NCI-H1694 treated with DMSO at 0.1 percent for 48 hours (cell line): Measurements from ENCODE around the gene CYP20A1.
"Not testable (repeated sequence)": the region's sequence is repeated elsewhere in the genome, so short reads cannot be mapped to it uniquely, and the experiment has no call there.

Experiments
- DNase-seq: peaks from one replicate; lab custom pipeline; 2025; lab: John Stamatoyannopoulos, UW

Gene CYP20A1

GRCh38 chr2:203280428-203281064, 41.7 kb downstream of the CYP20A1 start:
- no peak for DNase-seq

- no peak for DNase-seq
Measured at GRCh38 chr2:203282101-203282500, 43.3 kb downstream of the CYP20A1 start.

GRCh38 chr2:203286532-203286931, 47.7 kb downstream of the CYP20A1 start:
- no peak for DNase-seq

GRCh38 chr2:203301667-203302066, 62.8 kb downstream of the CYP20A1 start:
- DNase-seq: no peak

GRCh38 chr2:203302586-203302985, 63.8 kb downstream of the CYP20A1 start:
- not testable (repeated sequence) for DNase-seq

- DNase-seq: no peak
Measured at GRCh38 chr2:203310688-203311436, 72.0 kb downstream of the CYP20A1 start.

- DNase-seq: no peak
Measured at GRCh38 chr2:203326356-203326755, 87.5 kb downstream of the CYP20A1 start.

- peak; percentile 47 for DNase-seq
Measured at GRCh38 chr2:203327582-203327900, 88.7 kb downstream of the CYP20A1 start.

GRCh38 chr2:203327901-203328759, 89.3 kb downstream of the CYP20A1 start, which contains the start of gene ABI2:
Gene ABI2, plus strand, starts transcription at chr2:203328394. Its CDS starts 121 bp downstream, at chr2:203328515.
- peak; percentile 74 for DNase-seq

GRCh38 chr2:203328760-203329540, 90.1 kb downstream of the CYP20A1 start:
- peak; percentile 28 for DNase-seq

- DNase-seq: no peak
Measured at GRCh38 chr2:203330434-203330833, 91.6 kb downstream of the CYP20A1 start.

GRCh38 chr2:203338322-203338721, 99.5 kb downstream of the CYP20A1 start:
- DNase-seq: no peak

- no peak for DNase-seq
Measured at GRCh38 chr2:203340791-203341487, 102.1 kb downstream of the CYP20A1 start.

GRCh38 chr2:203341741-203342310, 103.0 kb downstream of the CYP20A1 start:
- no peak for DNase-seq

- not testable (repeated sequence) for DNase-seq
Measured at GRCh38 chr2:203342374-203342773, 103.6 kb downstream of the CYP20A1 start.

- no peak for DNase-seq
Measured at GRCh38 chr2:203344667-203345066, 105.8 kb downstream of the CYP20A1 start.

- DNase-seq: no peak
Measured at GRCh38 chr2:203346612-203347011, 107.8 kb downstream of the CYP20A1 start.

GRCh38 chr2:203347375-203347774, 108.6 kb downstream of the CYP20A1 start:
- no peak for DNase-seq

- DNase-seq: no peak
Measured at GRCh38 chr2:203352604-203353255, 113.9 kb downstream of the CYP20A1 start.

GRCh38 chr2:203354966-203355365, 116.1 kb downstream of the CYP20A1 start:
- DNase-seq: no peak
